Measurements from ENCODE around the gene DNAAF1. TPM values are rescaled to one million over a fixed set of nuclear protein-coding genes. Genes with fewer than 3 reads are reported as not detected.

Gene DNAAF1
- total and polyA plus RNA-seq, 2 experiments from 2014 or later = 0.42 TPM

- Histone ChIP-seq H4K20me1 (replicated peaks; ENCODE audit: insufficient read depth) (peaks cover 9% of the 10 kb centered on the region; the same call in 1 of the 2 replicates), H3K79me2 (replicated peaks; ENCODE audit: insufficient read depth) (peaks cover 19% of the 10 kb centered on the region), H3F3A (replicated peaks; ENCODE audit: low read depth) (peaks cover 3% of the 10 kb centered on the region; the same call in 1 of the 2 replicates), H3K4me3 (no peak overlapping the region), H3K27ac (ENCODE audit: low read depth) (no peak overlapping the region), H3K9me2 (ENCODE audit: insufficient read depth) (no peaks in the 10 kb centered on the region), H3K4me2 (no peak overlapping the region), H2AFZ (no peak overlapping the region), H3K27me3 (ENCODE audit: insufficient read depth) (no peaks in the 10 kb centered on the region), H3K36me3 (ENCODE audit: insufficient read depth) (no peaks in the 10 kb centered on the region; the same call in 1 of the 2 replicates), H3K4me1 (ENCODE audit: insufficient read depth) (peaks cover 17% of the 10 kb centered on the region)
- Mint-ChIP-seq H3K27ac (no peak overlapping the region), H3K36me3 (ENCODE audit: low read depth) (peaks cover 12% of the 10 kb centered on the region; the same call in 1 of the 3 replicates), H3K4me3 (no peak overlapping the region), H3K27me3 (ENCODE audit: insufficient read depth, low read depth, poor library complexity) (no peaks in the 10 kb centered on the region), H3K9me3 (no peaks in the 10 kb centered on the region), H3K4me1 (peaks cover 11% of the 10 kb centered on the region; the same call in 2 of the 3 replicates)
- TF ChIP-seq REST (IDR thresholded peaks at IDR 0.05; ENCODE audit: unreplicated experiment) (no peak), POLR2AphosphoS5 (IDR thresholded peaks at IDR 0.05; ENCODE audit: low read depth) (no peak), EZH2 (IDR thresholded peaks at IDR 0.05; ENCODE audit: low read depth, unreplicated experiment) (no peak), EZH2phosphoT487 (IDR thresholded peaks at IDR 0.05; ENCODE audit: unreplicated experiment) (no peak), JUNB (IDR thresholded peaks at IDR 0.05; ENCODE audit: unreplicated experiment) (no peak), ZNF114 (CRISPR knock-in tag; IDR thresholded peaks at IDR 0.05) (no peak), ETS1 (IDR thresholded peaks at IDR 0.05) (no peak), CREB1 (CRISPR knock-in tag; IDR thresholded peaks at IDR 0.05; ENCODE audit: low read depth) (no peak), CTCF (conservative IDR thresholded peaks at IDR 0.05; ENCODE audit: low read depth in 2 of 2) (no peak), STAT1 (IDR thresholded peaks at IDR 0.05; ENCODE audit: unreplicated experiment) (no peak), ZNF331 (CRISPR knock-in tag; IDR thresholded peaks at IDR 0.05; ENCODE audit: low read depth) (no peak), NANOG (IDR thresholded peaks at IDR 0.05; ENCODE audit: borderline replicate concordance) (no peak), ZNF462 (CRISPR knock-in tag; IDR thresholded peaks at IDR 0.05) (no peak)
- no peak for ATAC-seq
- DNase-seq (ENCODE audit: low spot score) = no peak
Observed at GRCh38 chr16:84119368-84119767, 25.7 kb upstream of the DNAAF1 start.
